HTERT RPE-1 (cell line): ENCODE data around the gene TMOD3.
"Not testable (repeated sequence)": the region's sequence is repeated elsewhere in the genome, so short reads cannot be mapped to it uniquely, and the experiment has no call there.

Source experiments
- in situ Hi-C: fragments of 300-500 bp; cut with MboI; formaldehyde crosslinking; loops from 4 replicates; pipeline ENCODE4 v1.14.3; 2020; ENCODE audit warnings: low sequenced_read_pairs

The TMOD3 gene

GRCh38 chr15:51863131-51863530 is 33.7 kb downstream of the TMOD3 start:
- in situ Hi-C loops, result no loop called here

- in situ Hi-C loops, result no loop called here
These were observed 35.1 kb downstream of the TMOD3 start for GRCh38 chr15:51864408-51865056.

GRCh38 chr15:51865317-51865716 is 35.9 kb downstream of the TMOD3 start:
- in situ Hi-C loops, result no loop called here

GRCh38 chr15:51866161-51866560 is 36.7 kb downstream of the TMOD3 start:
- in situ Hi-C loops, result no loop called here

- in situ Hi-C loops, result no loop called here
These were observed 37.3 kb downstream of the TMOD3 start for GRCh38 chr15:51866751-51867150.

- in situ Hi-C loops, result no loop called here
These were observed 39.6 kb downstream of the TMOD3 start for GRCh38 chr15:51869060-51869421.

- in situ Hi-C loops, result no loop called here
These were observed 41.3 kb downstream of the TMOD3 start for GRCh38 chr15:51870774-51871173.

GRCh38 chr15:51874751-51875644 is 45.5 kb downstream of the TMOD3 start:
- in situ Hi-C loops, result no loop called here

GRCh38 chr15:51876169-51876568 is 46.7 kb downstream of the TMOD3 start:
- in situ Hi-C loops, result no loop called here

GRCh38 chr15:51878446-51879386 is 49.3 kb downstream of the TMOD3 start:
- in situ Hi-C loops, result no loop called here

GRCh38 chr15:51879555-51879954 is 50.1 kb downstream of the TMOD3 start:
- in situ Hi-C loops, result no loop called here

- in situ Hi-C loops, result no loop called here
These were observed 53.9 kb downstream of the TMOD3 start for GRCh38 chr15:51883271-51883837.

- in situ Hi-C loops, result no loop called here
These were observed 54.6 kb downstream of the TMOD3 start for GRCh38 chr15:51884041-51884440.

- in situ Hi-C loops, result no loop called here
These were observed 55.2 kb downstream of the TMOD3 start for GRCh38 chr15:51884517-51885236.

GRCh38 chr15:51885758-51886157 is 56.3 kb downstream of the TMOD3 start:
- in situ Hi-C loops, result not testable (repeated sequence)

- in situ Hi-C loops, result no loop called here
These were observed 58.6 kb downstream of the TMOD3 start for GRCh38 chr15:51887887-51888592.

GRCh38 chr15:51888593-51889195 is 59.2 kb downstream of the TMOD3 start:
- in situ Hi-C loops, result no loop called here

- in situ Hi-C loops, result no loop called here
These were observed 60.0 kb downstream of the TMOD3 start for GRCh38 chr15:51889486-51889885.

- in situ Hi-C loops, result no loop called here
These were observed 75.0 kb downstream of the TMOD3 start for GRCh38 chr15:51904421-51904820.
